ENCODE results near the gene C20orf141. TPM values are rescaled to one million over a fixed set of nuclear protein-coding genes. Genes with fewer than 3 reads are reported as not detected.

Gene C20orf141
- total and polyA plus RNA-seq, 2 donors: not detected

Other genes starting within 250 kb of the C20orf141 start
- 75.1 TPM for gene NOP56, start 162.4 kb upstream of the C20orf141 start, total RNA-seq
- gene NOP56, start 162.4 kb upstream of the C20orf141 start, polyA plus RNA-seq: 79.9 TPM
- gene IDH3B, start 150.8 kb upstream of the C20orf141 start, total RNA-seq: 44.5 TPM
- 102 TPM for gene IDH3B, start 150.8 kb upstream of the C20orf141 start, polyA plus RNA-seq
- 9.3 TPM for gene EBF4, start 122.2 kb upstream of the C20orf141 start, total RNA-seq
- 28.9 TPM for gene EBF4, start 122.2 kb upstream of the C20orf141 start, polyA plus RNA-seq
- 46.9 TPM for gene CPXM1, start 14.4 kb upstream of the C20orf141 start, total RNA-seq
- gene CPXM1, start 14.4 kb upstream of the C20orf141 start, polyA plus RNA-seq: 19.4 TPM
- gene TMEM239, start 1.4 kb downstream of the C20orf141 start, total RNA-seq: not detected
- gene TMEM239, start 1.4 kb downstream of the C20orf141 start, polyA plus RNA-seq: not detected
- 16.6 TPM for gene PCED1A, start 25.7 kb downstream of the C20orf141 start, total RNA-seq
- 29.8 TPM for gene PCED1A, start 25.7 kb downstream of the C20orf141 start, polyA plus RNA-seq
- gene VPS16, start 25.8 kb downstream of the C20orf141 start, total RNA-seq: 22.2 TPM
- 33.2 TPM for gene VPS16, start 25.8 kb downstream of the C20orf141 start, polyA plus RNA-seq
- gene PTPRA, start 58.5 kb downstream of the C20orf141 start, total RNA-seq: 139 TPM
- 52.6 TPM for gene PTPRA, start 58.5 kb downstream of the C20orf141 start, polyA plus RNA-seq
- gene GNRH2, start 228.6 kb downstream of the C20orf141 start, total RNA-seq: not detected
- not detected for gene GNRH2, start 228.6 kb downstream of the C20orf141 start, polyA plus RNA-seq
- 18.3 TPM for gene MRPS26, start 231.1 kb downstream of the C20orf141 start, total RNA-seq
- gene MRPS26, start 231.1 kb downstream of the C20orf141 start, polyA plus RNA-seq: 97.4 TPM